GM12878 (cell line): ENCODE data around the gene TCF25. TPM values are rescaled to one million over a fixed set of nuclear protein-coding genes. Genes with fewer than 3 reads are reported as not detected.

Experiments used
- ATF7 ChIP-seq: fragments of 450-650 bp; IDR thresholded peaks from 2 replicates; pipeline ENCODE4 v1.6.1; 2016; ENCODE audit warnings: low read depth, mild to moderate bottlenecking
- BHLHE40 ChIP-seq, 2 experiments: fragments of 450-650 bp in 1 of 2; IDR thresholded peaks; 2 replicates each; pipeline ENCODE4 v1.6.1; 2011 to 2017; ENCODE audit warnings: low read depth in 2 of 2, borderline replicate concordance in 1 of 2, improper control_type of control experiment in 1 of 2, low read length in 1 of 2, mild to moderate bottlenecking in 1 of 2
- CBFB ChIP-seq: IDR thresholded peaks from 2 replicates; pipeline ENCODE4 v1.6.1; 2016; ENCODE audit warnings: antibody characterized with exemption, low read depth
- CBX5 ChIP-seq: sonication (generic); IDR thresholded peaks from 2 replicates; pipeline ENCODE4 v1.6.1; 2016; ENCODE audit warnings: low read depth, moderate library complexity, mild to moderate bottlenecking, inconsistent platforms
- CEBPB ChIP-seq, 2 experiments: fragments of 150-350 bp in 1 of 2; IDR thresholded peaks; 2 replicates each; pipeline ENCODE4 v1.6.1; 2012 to 2014; ENCODE audit warnings: low read depth in 2 of 2, low read length in 2 of 2, borderline replicate concordance in 1 of 2, inconsistent platforms in 1 of 2
- CHD1 ChIP-seq: IDR thresholded peaks from 2 replicates; pipeline ENCODE4 v1.6.1; 2012; ENCODE audit warnings: low read depth, low read length, improper control_type of control experiment
- ETV6 ChIP-seq, 2 experiments: fragments of 450-650 bp in 1 of 2; IDR thresholded peaks in 1 of 2; conservative IDR thresholded peaks in 1 of 2; 2 replicates each; pipeline ENCODE4 v1.6.1; 2014; ENCODE audit warnings: antibody characterized with exemption in 1 of 2, borderline replicate concordance in 1 of 2, low read depth in 1 of 2, mild to moderate bottlenecking in 1 of 2, moderate library complexity in 1 of 2
- JUND ChIP-seq: IDR thresholded peaks from 2 replicates; pipeline ENCODE4 v1.6.1; 2012; ENCODE audit warnings: low read depth, mild to moderate bottlenecking, low read length, improper control_type of control experiment, moderate library complexity
- LARP7 ChIP-seq: fragments of 450-650 bp; IDR thresholded peaks from 2 replicates; pipeline ENCODE4 v1.6.1; 2017; ENCODE audit warnings: mild to moderate bottlenecking
- MEF2B ChIP-seq: fragments of 450-650 bp; IDR thresholded peaks from 2 replicates; pipeline ENCODE4 v1.6.1; 2018; ENCODE audit warnings: mild to moderate bottlenecking, moderate library complexity; ENCODE audit not compliant: partially characterized antibody, poor library complexity, severe bottlenecking
- MTA3 ChIP-seq: IDR thresholded peaks from 2 replicates; pipeline ENCODE4 v1.6.1; 2012; ENCODE audit warnings: low read length, inconsistent platforms, borderline replicate concordance
- NBN ChIP-seq: fragments of 450-650 bp; IDR thresholded peaks from 2 replicates; pipeline ENCODE4 v1.6.1; 2016
- NFYB ChIP-seq: IDR thresholded peaks from 2 replicates; pipeline ENCODE4 v1.6.1; 2011; ENCODE audit warnings: low read depth, mild to moderate bottlenecking, low read length, improper control_type of control experiment, moderate library complexity; ENCODE audit not compliant: insufficient read depth
- PAX5 ChIP-seq: IDR thresholded peaks from 2 replicates; pipeline ENCODE4 v1.6.1; 2011; ENCODE audit warnings: low read depth, low read length, borderline replicate concordance
- RCOR1 ChIP-seq: conservative IDR thresholded peaks from 2 replicates; pipeline ENCODE4 v1.6.1; 2012; ENCODE audit warnings: low read depth, low read length, improper control_type of control experiment
- RELA ChIP-seq: fragments of 450-650 bp; IDR thresholded peaks from 2 replicates; pipeline ENCODE4 v1.8.0; 2014; ENCODE audit warnings: borderline replicate concordance; ENCODE audit not compliant: partially characterized antibody
- RUNX3 ChIP-seq: IDR thresholded peaks from 2 replicates; pipeline ENCODE4 v1.6.1; 2012; ENCODE audit warnings: low read length, inconsistent platforms
- SRF ChIP-seq, 2 experiments: IDR thresholded peaks; 2 replicates each; pipeline ENCODE4 v1.6.1; 2011; ENCODE audit warnings: low read depth in 2 of 2, low read length in 2 of 2, mild to moderate bottlenecking in 1 of 2, moderate library complexity in 1 of 2
- ZNF384 ChIP-seq: IDR thresholded peaks from 2 replicates; pipeline ENCODE4 v1.6.1; 2012; ENCODE audit warnings: low read depth, mild to moderate bottlenecking, low read length, improper control_type of control experiment, borderline replicate concordance
- ZNF622 ChIP-seq: fragments of 450-650 bp; IDR thresholded peaks from 2 replicates; pipeline ENCODE4 v1.6.1; 2017; ENCODE audit warnings: mild to moderate bottlenecking, inconsistent platforms
- ZNF687 ChIP-seq: fragments of 450-650 bp; IDR thresholded peaks from 2 replicates; pipeline ENCODE4 v1.6.1; 2017; ENCODE audit warnings: mild to moderate bottlenecking, moderate library complexity
- polyA plus RNA-seq, 11 experiments: library from polyadenylated mRNA; depleted of rRNA in 4 of 11; unstranded in 6 of 11; stranded (reverse) in 5 of 11; fragments of >200 nt; fragmentation: Nextera tagmentation in 4 of 11; fragmentation: Illumina TruSeq in 1 of 11; extraction: Ambion mirVana in 4 of 11; extraction: Trizol in 1 of 11; gene quantifications; 1 replicate in 1 of 11; 2 replicates in 10 of 11; pipeline versions ENCODE4 v1.2.1 to v1.2.3, GENCODE V29; 2011 to 2016; ENCODE audit warnings: inconsistent platforms in 2 of 11, missing spikeins in 2 of 11, low read depth in 1 of 11
- total RNA-seq, 4 experiments: library from RNA; depleted of rRNA in 3 of 4; stranded (reverse); fragments of >200 nt in 3 of 4; fragmentation: Illumina TruSeq in 1 of 4; extraction: Trizol in 1 of 4; gene quantifications; 2 replicates each; pipeline versions ENCODE4 v1.2.1 to v1.2.3, GENCODE V29; 2013 to 2021

TCF25 gene
- total and polyA plus RNA-seq, 10 of the 15 experiments (the other 5 are each of a cell fraction or from before 2014, with no cell fraction given) = 8.4 to 130 (median 89.4) TPM

- TF ChIP-seq ZNF687 (peak; percentile 92), SRF (IDR thresholded peaks at IDR 0.05; ENCODE audit: low read depth in 2 of 2, low read length in 2 of 2) (no peak), ZNF384 (no peak), BHLHE40 (IDR thresholded peaks at IDR 0.05; ENCODE audit: borderline replicate concordance in 1 of 2, low read depth in 2 of 2, low read length in 1 of 2) (peak; percentile 97 to 99), CEBPB (IDR thresholded peaks at IDR 0.05; ENCODE audit: borderline replicate concordance in 1 of 2, low read depth in 2 of 2, low read length in 2 of 2) (no peak), RCOR1 (0 out of 2 replicates have a peak, but pooled peaks have one; percentile 59), MTA3 (0 out of 2 replicates have a peak, but pooled peaks have one; percentile 39), CBX5 (no peak), LARP7 (peak; percentile 77; the same call in 1 of the 2 replicates), NFYB (peak; percentile 53; the same call in 1 of the 2 replicates), RUNX3 (peak; percentile 94), ZNF622 (no peak), PAX5 (peak; percentile 73), ETV6 (conservative IDR thresholded peaks at IDR 0.05 in 1 of 2, IDR thresholded peaks at IDR 0.05 in 1 of 2; ENCODE audit: borderline replicate concordance in 1 of 2, low read depth in 1 of 2) (peak in 1 of 2 experiments; percentile 44; a peak in 1 of 4 replicates), NBN (peak; percentile 64), CBFB (peak; percentile 74; the same call in 1 of the 2 replicates), CHD1 (no peak), RELA (peak; percentile 19), MEF2B (peak; percentile 41), ATF7 (no peak), JUND (no peak)
Observed at GRCh38 chr16:89917773-89918452, 44.5 kb downstream of the TCF25 start (continued).
